B cell (primary cell): ENCODE results near the gene C2CD3. TPM values are rescaled to one million over a fixed set of nuclear protein-coding genes. Genes with fewer than 3 reads are reported as not detected.

Experiments
- ATAC-seq: fragments of 200-7000 bp; cut with Tn5 transposase; one replicate; pipeline ENCODE4 v1.10.0; 2021; ENCODE audit warnings: low read depth, mild to moderate bottlenecking, moderate number of reproducible peaks, moderate library complexity
- CTCF ChIA-PET: fragments of 350-600 bp; sonication (Branson Sonifier 250); formaldehyde crosslinking; loops from one replicate; lab custom pipeline; 2021; ENCODE audit warnings: antibody characterized with exemption, inconsistent platforms; lab: Charles Lee
- POLR2A ChIA-PET: fragments of 350-600 bp; sonication (Branson Sonifier 250); formaldehyde crosslinking; loops from one replicate; lab custom pipeline; 2021; ENCODE audit warnings: antibody characterized with exemption; lab: Charles Lee
- DNase-seq: peaks from one replicate; pipeline ENCODE4 v3.0.0; 2013
- H2AFZ ChIP-seq: 2 replicates; pipeline ENCODE4 v1.6.1; 2012; ENCODE audit warnings: mild to moderate bottlenecking, low read depth, low read length; ENCODE audit not compliant: insufficient read depth, poor library complexity, severe bottlenecking
- H3K27ac ChIP-seq, 2 donors: 1 replicate in 1 of 2; 2 replicates in 1 of 2; pipeline ENCODE4 v1.5.1; 2012 to 2013; ENCODE audit warnings: low read length in 2 of 2, mild to moderate bottlenecking in 2 of 2, moderate library complexity in 1 of 2
- H3K27me3 ChIP-seq, 4 experiments: fragments of 200-600 bp in 1 of 4; sonication (generic) in 1 of 4; replicated peaks in 1 of 4; 1 replicate in 2 of 4; 2 replicates in 2 of 4; pipeline versions ENCODE4 v1.6.1 to v1.7.0; 2013 to 2016; ENCODE audit warnings: low read length in 3 of 4, mild to moderate bottlenecking in 2 of 4, mixed read lengths in 1 of 4, moderate library complexity in 1 of 4; ENCODE audit not compliant: insufficient read depth in 4 of 4, control insufficient read depth in 3 of 4; ENCODE audit errors: control extremely low read depth in 1 of 4
- H3K36me3 ChIP-seq, 2 experiments: replicated peaks in 1 of 2; 1 replicate in 1 of 2; 2 replicates in 1 of 2; pipeline versions ENCODE4 v1.6.1 to v1.7.1; 2013; ENCODE audit warnings: low read length in 1 of 2; ENCODE audit not compliant: insufficient read depth in 2 of 2, control insufficient read depth in 1 of 2; ENCODE audit errors: control extremely low read depth in 1 of 2, extremely low read depth in 1 of 2
- H3K4me1 ChIP-seq, 2 donors: fragments of 200-600 bp in 1 of 2; sonication (generic) in 1 of 2; 1 replicate in 1 of 2; 2 replicates in 1 of 2; pipeline versions ENCODE4 v1.5.1 to v1.6.1; 2013 to 2017; ENCODE audit warnings: low read length in 2 of 2; ENCODE audit not compliant: control insufficient read depth in 2 of 2, insufficient read depth in 2 of 2
- H3K4me2 ChIP-seq: replicated peaks from 2 replicates; pipeline ENCODE3; 2012; ENCODE audit warnings: mild to moderate bottlenecking, low read depth, low read length; ENCODE audit not compliant: poor library complexity, severe bottlenecking
- H3K4me3 ChIP-seq, 5 experiments: fragments of 200-600 bp in 1 of 5; sonication (generic) in 1 of 5; 1 replicate in 3 of 5; 2 replicates in 2 of 5; pipeline versions ENCODE4 v1.5.1 to v1.7.0; 2011 to 2016; ENCODE audit warnings: low read length in 4 of 5, mild to moderate bottlenecking in 4 of 5, low read depth in 2 of 5, control low read depth in 1 of 5, moderate library complexity in 1 of 5; ENCODE audit not compliant: insufficient read depth in 1 of 5; ENCODE audit errors: control extremely low read depth in 1 of 5, extremely low read depth in 1 of 5
- H3K79me2 ChIP-seq: fragments of 200-600 bp; sonication (generic); one replicate; pipeline ENCODE4 v1.6.0; 2016; ENCODE audit warnings: low read length; ENCODE audit not compliant: control insufficient read depth, insufficient read depth
- H3K9ac ChIP-seq: fragments of 200-600 bp; sonication (generic); 2 replicates; pipeline ENCODE4 v1.6.1; 2017; ENCODE audit warnings: mild to moderate bottlenecking, low read length, moderate library complexity
- H3K9me3 ChIP-seq, 3 donors: one replicate each; pipeline versions ENCODE4 v1.6.1 to v1.7.1; 2013; ENCODE audit warnings: low read length in 2 of 3; ENCODE audit not compliant: control insufficient read depth in 2 of 3, insufficient read depth in 1 of 3; ENCODE audit errors: control extremely low read depth in 1 of 3
- H4K20me1 ChIP-seq: 2 replicates; pipeline ENCODE4 v1.6.0; 2012; ENCODE audit warnings: mild to moderate bottlenecking, low read length; ENCODE audit not compliant: insufficient read depth, control insufficient read depth, poor library complexity, severe bottlenecking
- H3K27ac Mint-ChIP-seq: one replicate; pipeline ENCODE4 v1.8.0; 2021; ENCODE audit warnings: mixed read lengths
- H3K27me3 Mint-ChIP-seq: one replicate; pipeline ENCODE4 v1.8.0; 2021; ENCODE audit warnings: mixed read lengths
- H3K4me1 Mint-ChIP-seq: one replicate; pipeline ENCODE4 v1.8.0; 2021; ENCODE audit warnings: mixed read lengths
- H3K4me3 Mint-ChIP-seq: one replicate; pipeline ENCODE4 v1.8.0; 2021; ENCODE audit warnings: mixed read lengths
- H3K9me3 Mint-ChIP-seq: one replicate; pipeline ENCODE4 v1.8.0; 2022; ENCODE audit warnings: mixed read lengths; ENCODE audit not compliant: insufficient read depth
- CTCF ChIP-seq: fragments of 200-600 bp; IDR thresholded peaks from one replicate; pipeline ENCODE4 v1.8.0; 2022; ENCODE audit warnings: antibody characterized with exemption, mild to moderate bottlenecking
- EZH2 ChIP-seq: IDR thresholded peaks from 2 replicates; pipeline ENCODE4 v1.6.1; 2012; ENCODE audit warnings: borderline replicate concordance, low read depth, mild to moderate bottlenecking, moderate library complexity, low read length; ENCODE audit not compliant: insufficient read depth, poor library complexity, severe bottlenecking
- WGBS: methylation state at CpG from one replicate; pipeline ENCODE4 v1.1.5; 2013; ENCODE audit warnings: missing lambda C conversion rate; ENCODE audit not compliant: insufficient coverage; 5-methylcytosine and 5-hydroxymethylcytosine counted together
- intact Hi-C: fragments of 100-400 bp; cut with micrococcal nuclease; formaldehyde crosslinking; loops from one replicate; pipeline ENCODE4 v1.10.0; 2022
- polyA plus RNA-seq: library from polyadenylated mRNA; depleted of rRNA; stranded (reverse); fragments of >200 nt; gene quantifications from 2 replicates; pipeline ENCODE4 v1.2.3, GENCODE V29; 2012
- total RNA-seq, 2 donors: library from RNA; stranded (reverse); fragments of 120-200 nt in 1 of 2; gene quantifications; 1 replicate in 1 of 2; 2 replicates in 1 of 2; pipeline versions ENCODE4 v1.2.3 to v1.2.4, GENCODE V29; 2013 to 2022

C2CD3 gene
- total and polyA plus RNA-seq, 2 donors (not counting 1 experiment from before 2014, with no cell fraction given): 19.8 to 69.0 TPM

- POLR2A ChIA-PET: interaction anchor here (0.7 to 5.4 kb wide), 3 partner anchors 10 to 29 kb away, joined by 3 to 77 read pairs (median 3); partner anchors contain the start of gene UCP2
- peak overlapping the region; percentile 13 for H2AFZ ChIP-seq
- H3K4me1 Mint-ChIP-seq: peaks cover 62% of the 10 kb centered on the region
- TF ChIP-seq EZH2 (no peak), CTCF (no peak)
- no peaks in the 10 kb centered on the region for H3K9me3 Mint-ChIP-seq
- H3K27ac Mint-ChIP-seq: peak overlapping the region; percentile 75
- no peaks in the 10 kb centered on the region for H3K36me3 ChIP-seq
- H3K9me3 ChIP-seq: peaks cover 0 to 4% (median 0%) of the 10 kb centered on the region in 3 donors
- H3K4me1 ChIP-seq: peaks cover 61 to 63% of the 10 kb centered on the region in 2 donors
- WGBS: 49% methylated on average over 4 of the region's 6 CpGs
- peak overlapping the region; percentile 52 for H3K4me2 ChIP-seq
- no peaks in the 10 kb centered on the region for H3K27me3 Mint-ChIP-seq
- peak overlapping the region; percentile 65 for H3K4me3 Mint-ChIP-seq
- DNase-seq (peak; percentile 66), ATAC-seq (peak; percentile 21)
- CTCF ChIA-PET: interaction anchor here (0.9 to 7.3 kb wide), 5 partner anchors 10 to 28 kb away, joined by 3 to 63 read pairs (median 3); partner anchors contain the start of gene UCP2
- no peak overlapping the region for H3K9ac ChIP-seq
- peaks cover 8% of the 10 kb centered on the region for H3K79me2 ChIP-seq
- no peaks in the 10 kb centered on the region for H3K27me3 ChIP-seq
- no peak overlapping the region for H3K4me3 ChIP-seq
- H4K20me1 ChIP-seq: no peaks in the 10 kb centered on the region
- H3K27ac ChIP-seq: peak overlapping the region; percentile 29 to 59
- intact Hi-C loops: loop anchor here (10.0 kb wide), 1 partner anchor 1557 kb away; the partner anchor contains the start of gene CLPB
These were observed 179.3 kb downstream of the C2CD3 start for GRCh38 chr11:73991471-73992006.

DNA sequence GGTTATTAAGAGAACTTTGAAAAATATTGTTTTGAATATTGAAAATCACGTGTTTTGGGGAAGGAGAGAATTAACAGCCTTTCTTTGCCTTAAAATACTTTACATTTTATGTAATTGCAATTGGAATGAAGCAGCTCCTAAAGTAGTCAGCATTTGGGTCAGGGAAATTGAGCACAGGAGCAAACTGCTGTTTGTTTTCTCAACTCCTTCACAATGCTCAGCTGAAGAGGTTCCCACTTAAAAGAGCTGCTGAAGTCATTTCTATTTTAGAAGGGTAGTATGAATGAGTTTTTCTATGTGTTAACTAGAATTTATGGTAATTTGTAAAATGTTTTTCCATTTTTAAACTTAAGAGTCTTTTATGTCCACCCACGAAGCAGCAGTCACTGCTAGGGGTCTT lies 180.1 kb downstream of the C2CD3 start:
- peaks cover 57% of the 10 kb centered on the region for H3K4me1 Mint-ChIP-seq
- H2AFZ ChIP-seq: no peak overlapping the region

More for the DNA sequence above, 180.1 kb downstream of the C2CD3 start:
- H3K9ac ChIP-seq: no peak overlapping the region
- no peaks in the 10 kb centered on the region for H3K9me3 Mint-ChIP-seq
- no peak for DNase-seq
- peak overlapping the region; percentile 41 for H3K4me3 Mint-ChIP-seq
- H3K27me3 ChIP-seq: no peaks in the 10 kb centered on the region
- H3K27ac ChIP-seq: no peak overlapping the region
- intact Hi-C loops: loop anchor here (10.0 kb wide), 1 partner anchor 1556 kb away; the partner anchor contains the start of gene CLPB
- H3K79me2 ChIP-seq: peaks cover 8% of the 10 kb centered on the region
- TF ChIP-seq CTCF (no peak), EZH2 (no peak)
- no peaks in the 10 kb centered on the region for H3K27me3 Mint-ChIP-seq
- CTCF ChIA-PET: interaction anchor here (1.0 to 7.3 kb wide), 6 partner anchors 9 to 99 kb away, joined by 3 to 63 read pairs (median 4); partner anchors contain the start of gene UCP2
- H3K27ac Mint-ChIP-seq: peak overlapping the region; percentile 75
- no peak for ATAC-seq
- no peak overlapping the region for H3K4me3 ChIP-seq
- H3K9me3 ChIP-seq: peaks cover 0 to 4% (median 0%) of the 10 kb centered on the region in 3 donors
- no peaks in the 10 kb centered on the region for H4K20me1 ChIP-seq
- no peaks in the 10 kb centered on the region for H3K36me3 ChIP-seq
- no peak overlapping the region for H3K4me2 ChIP-seq
- POLR2A ChIA-PET: interaction anchor here (0.6 to 5.4 kb wide), 2 partner anchors 9 to 1175 kb away, joined by 5 to 77 read pairs; partner anchors contain the start of gene UCP2
- WGBS: no CpG with 5 or more reads among the region's 2 CpGs
- H3K4me1 ChIP-seq: peaks cover 53 to 56% of the 10 kb centered on the region in 2 donors
